Kidney epithelial cell (primary cell): ENCODE results near the gene DLGAP1. TPM values are rescaled to one million over a fixed set of nuclear protein-coding genes. Genes with fewer than 3 reads are reported as not detected.

Experiments
- DNase-seq: peaks from one replicate; pipeline ENCODE4 v3.0.0-alpha.2; 2010; ENCODE audit warnings: low read depth
- H3K27me3 ChIP-seq: 2 replicates; pipeline ENCODE4 v1.6.0; 2011; ENCODE audit warnings: low read length; ENCODE audit not compliant: control insufficient read depth, insufficient read depth
- H3K36me3 ChIP-seq: 2 replicates; pipeline ENCODE4 v1.5.1; 2011; ENCODE audit warnings: low read length; ENCODE audit not compliant: control insufficient read depth, insufficient read depth
- H3K4me3 ChIP-seq: 2 replicates; pipeline ENCODE4 v1.5.1; 2011; ENCODE audit warnings: low read depth, mild to moderate bottlenecking, control low read depth, low read length
- total RNA-seq: library from RNA; depleted of rRNA; stranded (reverse); fragments of >200 nt; gene quantifications from 2 replicates; pipeline ENCODE4 v1.2.3, GENCODE V29; 2015
- TF ChIP-seq, protein P1 (sequence below): IDR thresholded peaks from 2 replicates; pipeline ENCODE4 v1.5.1; 2011; ENCODE audit warnings: mild to moderate bottlenecking, moderate library complexity, low read length, control low read depth, inconsistent platforms; ENCODE audit not compliant: insufficient read depth, poor library complexity, severe bottlenecking

The DLGAP1 gene
- total RNA-seq, 1 donor from 2014 or later, result 2.6 TPM

DNA sequence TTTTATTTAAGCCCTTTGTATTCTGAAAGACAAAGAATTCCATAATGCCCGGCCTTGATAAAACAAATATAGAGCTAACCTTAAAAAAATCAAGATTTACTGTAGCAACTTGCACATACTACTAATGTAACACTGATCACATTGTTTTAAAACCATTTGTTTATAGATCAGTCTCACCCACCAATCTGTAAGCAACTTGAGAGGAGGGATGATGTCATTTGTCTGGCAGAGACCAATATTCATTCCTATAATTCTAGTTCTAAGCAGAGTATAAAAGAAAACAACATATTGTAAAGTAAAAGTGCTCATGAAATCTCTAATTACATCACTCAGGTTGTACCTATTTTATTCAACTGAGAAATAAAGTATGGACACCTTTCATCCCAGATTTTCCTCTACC lies 624.5 kb downstream of the DLGAP1 start:
- Histone ChIP-seq H3K36me3 (no peaks in the 10 kb centered on the region), H3K4me3 (no peak overlapping the region), H3K27me3 (no peaks in the 10 kb centered on the region)
- TF ChIP-seq, protein P1, sequence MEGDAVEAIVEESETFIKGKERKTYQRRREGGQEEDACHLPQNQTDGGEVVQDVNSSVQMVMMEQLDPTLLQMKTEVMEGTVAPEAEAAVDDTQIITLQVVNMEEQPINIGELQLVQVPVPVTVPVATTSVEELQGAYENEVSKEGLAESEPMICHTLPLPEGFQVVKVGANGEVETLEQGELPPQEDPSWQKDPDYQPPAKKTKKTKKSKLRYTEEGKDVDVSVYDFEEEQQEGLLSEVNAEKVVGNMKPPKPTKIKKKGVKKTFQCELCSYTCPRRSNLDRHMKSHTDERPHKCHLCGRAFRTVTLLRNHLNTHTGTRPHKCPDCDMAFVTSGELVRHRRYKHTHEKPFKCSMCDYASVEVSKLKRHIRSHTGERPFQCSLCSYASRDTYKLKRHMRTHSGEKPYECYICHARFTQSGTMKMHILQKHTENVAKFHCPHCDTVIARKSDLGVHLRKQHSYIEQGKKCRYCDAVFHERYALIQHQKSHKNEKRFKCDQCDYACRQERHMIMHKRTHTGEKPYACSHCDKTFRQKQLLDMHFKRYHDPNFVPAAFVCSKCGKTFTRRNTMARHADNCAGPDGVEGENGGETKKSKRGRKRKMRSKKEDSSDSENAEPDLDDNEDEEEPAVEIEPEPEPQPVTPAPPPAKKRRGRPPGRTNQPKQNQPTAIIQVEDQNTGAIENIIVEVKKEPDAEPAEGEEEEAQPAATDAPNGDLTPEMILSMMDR, result no peak
- DNase-seq, result no peak

DNA sequence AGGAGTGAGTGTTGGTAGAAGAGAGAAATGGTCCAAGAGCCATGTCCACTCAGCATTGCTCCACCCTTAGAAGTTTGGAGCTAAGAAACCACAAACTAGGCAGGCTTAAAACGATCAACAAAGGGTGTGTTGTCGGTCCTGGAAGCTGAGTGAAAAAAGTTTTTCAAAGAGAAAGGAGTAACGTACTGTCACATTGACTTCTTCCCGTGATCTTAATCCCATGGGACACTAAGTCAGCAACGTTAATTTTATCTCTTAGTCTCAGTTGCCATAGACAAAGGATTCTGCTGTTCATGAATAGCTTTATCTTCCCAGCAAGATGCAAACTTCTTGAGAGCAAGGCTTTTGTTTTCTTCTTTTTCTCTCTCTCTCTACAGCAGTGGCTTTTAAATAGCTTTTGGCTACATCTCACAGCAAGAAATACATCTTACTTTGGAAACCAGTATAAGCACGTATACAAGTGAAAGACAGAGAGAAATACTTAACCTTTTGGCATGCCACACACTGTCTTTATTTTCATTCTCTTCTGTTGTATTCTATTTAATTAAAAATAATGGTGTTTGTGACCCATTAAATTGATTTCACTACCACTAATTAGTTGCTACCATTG lies 627.8 kb downstream of the DLGAP1 start:
- no peak for DNase-seq
- Histone ChIP-seq H3K4me3 (no peak overlapping the region), H3K27me3 (no peaks in the 10 kb centered on the region), H3K36me3 (no peaks in the 10 kb centered on the region)
- TF ChIP-seq, protein P1, result no peak

DNA sequence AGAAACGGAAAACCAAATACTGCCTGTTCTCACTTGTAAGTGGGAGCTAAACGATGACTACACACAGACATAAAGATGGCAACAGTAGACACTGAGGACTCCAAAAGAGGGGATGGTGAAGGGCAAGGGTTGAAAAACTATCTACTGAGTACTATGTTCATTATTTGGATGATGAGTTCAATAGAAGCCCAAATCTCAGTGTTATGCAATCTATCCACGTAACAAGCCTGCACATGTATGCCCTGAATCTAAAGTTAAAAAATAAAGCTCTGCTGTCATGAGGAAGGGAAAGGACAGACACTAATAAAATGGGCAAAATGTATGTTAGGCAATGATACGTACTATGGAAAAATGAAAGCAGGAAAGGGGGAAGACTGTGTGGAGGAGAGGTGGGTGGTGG lies 629.1 kb downstream of the DLGAP1 start:
- TF ChIP-seq, protein P1, result no peak
- DNase-seq, result no peak
- no peaks in the 10 kb centered on the region for H3K27me3 ChIP-seq
- no peak overlapping the region for H3K4me3 ChIP-seq
- no peaks in the 10 kb centered on the region for H3K36me3 ChIP-seq

DNA sequence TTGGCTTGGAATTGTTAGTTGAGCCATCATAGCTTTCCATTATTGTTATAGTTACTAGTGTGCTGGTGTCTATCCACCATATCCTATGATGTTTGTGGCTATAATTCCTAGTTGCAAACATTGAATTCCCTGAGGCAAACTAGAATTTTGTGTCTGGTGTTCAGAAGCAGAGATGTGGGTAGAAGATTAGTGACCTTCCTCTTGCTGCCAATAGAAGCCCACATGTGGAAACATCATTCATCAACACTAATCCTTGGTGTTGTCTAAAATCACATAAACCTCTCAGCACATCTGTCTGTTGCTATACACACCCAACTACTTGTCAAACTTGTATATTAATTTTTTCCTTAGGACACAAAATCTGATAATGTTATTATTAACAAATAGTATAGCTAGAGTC lies 631.0 kb downstream of the DLGAP1 start:
- no peaks in the 10 kb centered on the region for H3K36me3 ChIP-seq
- no peak for DNase-seq
- TF ChIP-seq, protein P1, result no peak
- H3K27me3 ChIP-seq, result no peaks in the 10 kb centered on the region
- no peak overlapping the region for H3K4me3 ChIP-seq

DNA sequence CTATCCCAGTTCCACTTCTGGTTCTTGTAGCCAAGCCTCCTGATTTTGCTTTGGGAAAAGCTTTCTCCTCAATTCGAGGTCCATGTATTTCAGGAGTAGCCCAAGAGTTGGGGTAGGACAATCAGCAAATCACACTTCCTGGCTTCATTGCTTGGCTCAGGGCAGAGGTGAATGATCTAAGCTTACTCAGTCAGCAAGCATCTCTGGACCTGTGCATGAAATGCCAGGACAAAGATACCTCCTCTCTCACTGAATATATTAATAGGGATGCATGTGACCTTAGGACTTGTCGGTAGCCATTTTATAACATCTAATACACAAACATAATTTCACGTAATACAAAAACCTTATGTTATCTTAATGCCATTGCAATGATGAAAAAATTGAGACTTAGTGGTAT lies 632.0 kb downstream of the DLGAP1 start:
- Histone ChIP-seq H3K4me3 (no peak overlapping the region), H3K36me3 (no peaks in the 10 kb centered on the region), H3K27me3 (no peaks in the 10 kb centered on the region)
- no peak for DNase-seq
- TF ChIP-seq, protein P1, result no peak

DNA sequence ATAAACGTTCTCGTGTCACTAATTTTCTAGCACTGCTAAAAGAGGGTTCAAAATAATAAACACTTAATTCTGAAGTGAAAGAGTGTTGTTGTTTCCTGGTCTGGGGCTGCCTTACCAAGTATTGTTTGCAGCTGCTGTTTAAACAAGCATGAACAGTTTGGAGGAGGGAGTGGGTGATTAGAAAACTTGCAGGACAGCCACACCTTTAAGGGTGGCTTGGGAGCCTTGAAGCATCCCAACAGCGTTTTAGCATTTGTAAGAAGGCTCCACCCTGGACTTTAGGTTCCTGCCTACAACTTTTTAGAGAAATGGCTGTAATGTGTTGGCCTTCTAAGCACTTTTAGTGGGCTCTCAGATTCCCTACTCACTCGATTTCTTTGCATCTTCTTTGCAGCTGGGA lies 633.6 kb downstream of the DLGAP1 start:
- no peak for DNase-seq
- Histone ChIP-seq H3K4me3 (no peak overlapping the region), H3K36me3 (no peaks in the 10 kb centered on the region), H3K27me3 (no peaks in the 10 kb centered on the region)
- TF ChIP-seq, protein P1, result no peak
